ENCODE results near the gene BUD23.

GRCh38 chr7:73740771-73741170 is 57.4 kb downstream of the BUD23 start:
- TF ChIP-seq POLR2A (IDR thresholded peaks at IDR 0.05; ENCODE audit: borderline replicate concordance, extremely low read depth, insufficient read depth, insufficient read length) = no peak
- TF ChIP-seq CTCF (IDR thresholded peaks at IDR 0.05 in 2 of 3, conservative IDR thresholded peaks at IDR 0.05 in 1 of 3; ENCODE audit: borderline replicate concordance in 1 of 3, insufficient read depth in 1 of 3, low read depth in 2 of 3, low read length in 2 of 3) = no peak
- no peak for TF ChIP-seq EZH2phosphoT487 (IDR thresholded peaks at IDR 0.05; ENCODE audit: borderline replicate concordance)
- TF ChIP-seq ZFX (IDR thresholded peaks at IDR 0.05) = no peak
- no peak for TF ChIP-seq ZBTB33 (IDR thresholded peaks at IDR 0.05; ENCODE audit: extremely low read depth, insufficient replicate concordance, low read length)
- TF ChIP-seq EGR1 (IDR thresholded peaks at IDR 0.05; ENCODE audit: low read depth) = no peak
- peak; percentile 12; the same call in 1 of the 2 replicates for TF ChIP-seq POLR2AphosphoS5 (IDR thresholded peaks at IDR 0.05; ENCODE audit: low read depth, low read length)
- TF ChIP-seq YY1 (IDR thresholded peaks at IDR 0.05; ENCODE audit: extremely low read depth, insufficient replicate concordance, low read depth, low read length) = no peak
- TF ChIP-seq EZH2 (IDR thresholded peaks at IDR 0.05) = no peak
